ENCODE results near the gene MMEL1.

MMEL1 gene

DNA sequence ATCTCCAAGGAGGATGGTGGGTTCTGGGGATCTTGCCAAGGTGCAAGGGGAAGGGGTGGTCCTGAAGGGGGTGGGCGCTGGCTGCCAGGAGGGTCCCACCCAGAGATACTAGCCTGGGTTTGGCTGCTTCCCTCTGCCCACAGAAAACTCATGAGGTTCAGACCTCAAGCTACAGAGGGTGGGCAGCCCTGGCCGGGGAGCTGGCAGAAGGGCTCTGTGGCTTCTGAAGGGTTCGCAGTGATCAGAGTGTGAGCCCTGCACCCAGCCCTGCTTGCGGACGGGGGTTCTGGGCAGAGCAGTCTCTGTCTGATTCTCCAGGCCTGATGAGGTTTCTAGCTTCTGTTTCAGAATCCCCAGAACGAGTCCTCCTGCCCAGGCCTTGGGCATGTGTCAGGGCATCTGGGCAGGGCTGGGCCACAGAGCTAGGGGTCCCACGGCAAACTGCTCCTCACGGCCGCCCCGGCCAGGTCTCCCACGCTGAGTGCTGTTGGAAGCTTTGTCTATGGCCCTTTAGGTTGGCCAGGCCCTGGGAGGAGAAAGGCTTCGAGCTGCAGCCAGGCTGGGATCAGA, 635 bp upstream of the MMEL1 start:
- TF ChIP-seq, protein P1, sequence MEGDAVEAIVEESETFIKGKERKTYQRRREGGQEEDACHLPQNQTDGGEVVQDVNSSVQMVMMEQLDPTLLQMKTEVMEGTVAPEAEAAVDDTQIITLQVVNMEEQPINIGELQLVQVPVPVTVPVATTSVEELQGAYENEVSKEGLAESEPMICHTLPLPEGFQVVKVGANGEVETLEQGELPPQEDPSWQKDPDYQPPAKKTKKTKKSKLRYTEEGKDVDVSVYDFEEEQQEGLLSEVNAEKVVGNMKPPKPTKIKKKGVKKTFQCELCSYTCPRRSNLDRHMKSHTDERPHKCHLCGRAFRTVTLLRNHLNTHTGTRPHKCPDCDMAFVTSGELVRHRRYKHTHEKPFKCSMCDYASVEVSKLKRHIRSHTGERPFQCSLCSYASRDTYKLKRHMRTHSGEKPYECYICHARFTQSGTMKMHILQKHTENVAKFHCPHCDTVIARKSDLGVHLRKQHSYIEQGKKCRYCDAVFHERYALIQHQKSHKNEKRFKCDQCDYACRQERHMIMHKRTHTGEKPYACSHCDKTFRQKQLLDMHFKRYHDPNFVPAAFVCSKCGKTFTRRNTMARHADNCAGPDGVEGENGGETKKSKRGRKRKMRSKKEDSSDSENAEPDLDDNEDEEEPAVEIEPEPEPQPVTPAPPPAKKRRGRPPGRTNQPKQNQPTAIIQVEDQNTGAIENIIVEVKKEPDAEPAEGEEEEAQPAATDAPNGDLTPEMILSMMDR (conservative IDR thresholded peaks at IDR 0.05; ENCODE audit: low read depth, low read length): no peak
- H3K4me3 ChIP-seq (ENCODE audit: low read depth, low read length): no peak overlapping the region
- no peak for DNase-seq (ENCODE audit: low read depth)

DNA sequence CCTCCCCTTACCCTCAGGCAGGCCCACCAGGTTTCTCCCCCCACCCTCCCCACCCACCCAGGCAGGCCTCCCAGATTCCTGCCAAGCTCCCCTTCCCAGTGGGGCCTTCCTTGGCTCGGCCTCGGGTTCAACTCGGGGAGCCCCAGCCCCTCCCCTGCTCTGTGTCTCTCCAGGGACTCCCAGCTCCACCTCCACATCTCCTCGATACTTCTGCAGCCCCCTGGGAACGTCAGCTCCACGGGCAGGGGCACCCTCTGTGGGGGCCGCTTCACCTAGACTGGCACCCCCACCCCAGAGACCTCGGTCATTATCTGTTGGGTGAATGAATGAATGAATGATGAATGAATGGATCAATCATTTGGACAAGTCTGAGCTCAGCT, 775 bp downstream of the MMEL1 start:
- no peak overlapping the region for H3K4me3 ChIP-seq (ENCODE audit: low read depth, low read length)
- no peak for DNase-seq (ENCODE audit: low read depth)
- TF ChIP-seq, protein P1 (conservative IDR thresholded peaks at IDR 0.05; ENCODE audit: low read depth, low read length): no peak

GRCh38 chr1:2631136-2632050, 1.4 kb downstream of the MMEL1 start:
- DNase-seq (ENCODE audit: low read depth): no peak
- H3K4me3 ChIP-seq (ENCODE audit: low read depth, low read length): no peak overlapping the region
- TF ChIP-seq, protein P1 (conservative IDR thresholded peaks at IDR 0.05; ENCODE audit: low read depth, low read length): no peak

GRCh38 chr1:2630498-2631135, 2.2 kb downstream of the MMEL1 start:
- no peak for DNase-seq (ENCODE audit: low read depth)
- no peak overlapping the region for H3K4me3 ChIP-seq (ENCODE audit: low read depth, low read length)
- TF ChIP-seq, protein P1 (conservative IDR thresholded peaks at IDR 0.05; ENCODE audit: low read depth, low read length): no peak

- no peak for DNase-seq (ENCODE audit: low read depth)
Observed at GRCh38 chr1:2629627-2630497, 3.0 kb downstream of the MMEL1 start.

More at GRCh38 chr1:2629627-2630497, 3.0 kb downstream of the MMEL1 start:
- TF ChIP-seq, protein P1 (conservative IDR thresholded peaks at IDR 0.05; ENCODE audit: low read depth, low read length): no peak
- no peak overlapping the region for H3K4me3 ChIP-seq (ENCODE audit: low read depth, low read length)

Data from choroid plexus epithelial cell (primary cell).